Thyroid gland (tissue), 4 donors: Measurements from ENCODE around the gene COBLL1. TPM values are rescaled to one million over a fixed set of nuclear protein-coding genes. Genes with fewer than 3 reads are reported as not detected.

ENCODE experiments used
- DNase-seq, 2 donors: peaks; one replicate each; pipeline ENCODE4 v3.0.0-alpha.2; 2019
- H3K27ac ChIP-seq, 3 donors: fragments of 200-600 bp; sonication (generic); 1 replicate in 2 of 3; 2 replicates in 1 of 3; pipeline ENCODE4 v1.5.1; 2016 to 2019; ENCODE audit warnings: mild to moderate bottlenecking in 1 of 3, moderate library complexity in 1 of 3
- H3K27me3 ChIP-seq: fragments of 200-600 bp; sonication (generic); one replicate; pipeline ENCODE4 v1.5.1; 2019
- H3K36me3 ChIP-seq, 2 donors: fragments of 200-600 bp; sonication (generic); one replicate each; pipeline ENCODE4 v1.5.1; 2016 to 2019
- H3K4me1 ChIP-seq, 2 donors: fragments of 200-600 bp; sonication (generic); one replicate each; pipeline ENCODE4 v1.5.1; 2017 to 2019
- H3K4me3 ChIP-seq, 3 donors: fragments of 200-600 bp; sonication (generic); replicated peaks in 1 of 3; 1 replicate in 2 of 3; 2 replicates in 1 of 3; pipeline ENCODE4 v1.5.1; 2016; ENCODE audit warnings: mild to moderate bottlenecking in 1 of 3
- H3K9me3 ChIP-seq: fragments of 200-600 bp; sonication (generic); one replicate; pipeline ENCODE4 v1.5.1; 2017
- POLR2A ChIP-seq, 2 donors: fragments of 450-650 bp; IDR thresholded peaks; one replicate each; pipeline ENCODE4 v1.6.1; 2017; ENCODE audit warnings: antibody characterized with exemption in 2 of 2, mild to moderate bottlenecking in 2 of 2, moderate library complexity in 1 of 2
- WGBS, 2 donors: methylation state at CpG; one replicate each; pipeline ENCODE4 v1.1.5; 2017; 5-methylcytosine and 5-hydroxymethylcytosine counted together
- intact Hi-C: fragments of 100-400 bp; cut with DNase I; formaldehyde crosslinking; loops from one replicate; pipeline ENCODE4 v1.15.1; 2023
- total RNA-seq, 4 donors: library from RNA; depleted of rRNA; stranded (reverse); fragments of >200 nt; gene quantifications; one replicate each; pipeline ENCODE4 v1.2.3, GENCODE V29; 2016
- TF ChIP-seq, protein P1 (sequence below), 6 experiments: fragments of 200-600 bp in 3 of 6; fragments of 450-650 bp in 3 of 6; sonication (generic) in 3 of 6; IDR thresholded peaks; one replicate each; pipeline ENCODE4 v1.5.1; 2016 to 2019; ENCODE audit warnings: antibody characterized with exemption in 6 of 6, mild to moderate bottlenecking in 2 of 6, inconsistent platforms in 1 of 6, moderate library complexity in 1 of 6

The COBLL1 gene
- total RNA-seq, 4 donors from 2014 or later, result 41.8 to 90.8 (median 76.9) TPM

DNA sequence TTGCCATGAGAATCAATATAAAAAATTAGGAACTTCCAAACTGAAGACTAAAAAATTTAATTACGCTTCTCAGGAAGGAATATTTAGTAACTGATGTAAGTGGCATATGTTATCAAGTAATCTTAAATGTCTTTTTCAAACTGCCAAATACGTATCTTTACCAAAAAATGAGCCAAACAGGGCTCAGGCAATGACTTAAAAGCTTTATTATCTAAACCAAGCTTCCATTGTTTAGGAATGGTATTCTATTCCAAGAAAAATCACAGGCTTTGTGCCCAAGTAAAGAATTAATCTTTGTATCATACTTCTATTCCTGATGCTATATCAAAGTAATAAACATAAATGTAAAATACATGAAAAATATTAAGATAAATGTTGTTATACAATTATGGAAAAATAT is 148.7 kb downstream of the COBLL1 start:
- TF ChIP-seq, protein P1, sequence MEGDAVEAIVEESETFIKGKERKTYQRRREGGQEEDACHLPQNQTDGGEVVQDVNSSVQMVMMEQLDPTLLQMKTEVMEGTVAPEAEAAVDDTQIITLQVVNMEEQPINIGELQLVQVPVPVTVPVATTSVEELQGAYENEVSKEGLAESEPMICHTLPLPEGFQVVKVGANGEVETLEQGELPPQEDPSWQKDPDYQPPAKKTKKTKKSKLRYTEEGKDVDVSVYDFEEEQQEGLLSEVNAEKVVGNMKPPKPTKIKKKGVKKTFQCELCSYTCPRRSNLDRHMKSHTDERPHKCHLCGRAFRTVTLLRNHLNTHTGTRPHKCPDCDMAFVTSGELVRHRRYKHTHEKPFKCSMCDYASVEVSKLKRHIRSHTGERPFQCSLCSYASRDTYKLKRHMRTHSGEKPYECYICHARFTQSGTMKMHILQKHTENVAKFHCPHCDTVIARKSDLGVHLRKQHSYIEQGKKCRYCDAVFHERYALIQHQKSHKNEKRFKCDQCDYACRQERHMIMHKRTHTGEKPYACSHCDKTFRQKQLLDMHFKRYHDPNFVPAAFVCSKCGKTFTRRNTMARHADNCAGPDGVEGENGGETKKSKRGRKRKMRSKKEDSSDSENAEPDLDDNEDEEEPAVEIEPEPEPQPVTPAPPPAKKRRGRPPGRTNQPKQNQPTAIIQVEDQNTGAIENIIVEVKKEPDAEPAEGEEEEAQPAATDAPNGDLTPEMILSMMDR (IDR thresholded peaks at IDR 0.05), result no peak
- no peak for TF ChIP-seq POLR2A (IDR thresholded peaks at IDR 0.05)
- Histone ChIP-seq H3K27me3 (no peaks in the 10 kb centered on the region), H3K27ac (no peak overlapping the region), H3K9me3 (no peaks in the 10 kb centered on the region), H3K4me3 (no peak overlapping the region), H3K4me1 (no peaks in the 10 kb centered on the region), H3K36me3 (peaks cover 0 to 18% of the 10 kb centered on the region in 2 donors)
- intact Hi-C loops, result no loop called here
- WGBS, 2 donors, result 88 to 91% methylated on average over 2 of the region's 2 CpGs
- no peak for DNase-seq

DNA sequence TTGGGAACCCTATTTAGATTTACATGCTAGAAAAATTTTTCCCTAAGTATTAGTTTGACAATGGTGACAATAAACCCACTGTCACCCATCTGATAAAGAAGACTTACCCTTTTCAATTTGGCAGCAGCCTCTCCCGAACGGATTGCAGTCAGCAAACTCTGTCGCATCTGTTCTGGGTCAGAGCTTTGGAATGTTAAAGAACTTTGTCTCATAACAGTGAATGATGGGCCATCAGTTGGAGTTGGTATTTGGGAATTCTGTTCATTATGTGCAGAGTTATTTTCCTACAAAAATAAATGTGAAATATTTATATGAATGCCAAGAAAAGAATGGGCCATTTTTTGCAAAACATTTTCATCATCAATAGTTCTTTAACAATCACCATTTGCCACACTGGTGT is 149.5 kb downstream of the COBLL1 start:
- H3K36me3 ChIP-seq, result peaks cover 0 to 18% of the 10 kb centered on the region in 2 donors
- H3K4me1 ChIP-seq, result no peaks in the 10 kb centered on the region
- TF ChIP-seq POLR2A (IDR thresholded peaks at IDR 0.05), result no peak
- TF ChIP-seq, protein P1 (IDR thresholded peaks at IDR 0.05), result no peak
- no peak overlapping the region for H3K4me3 ChIP-seq
- H3K27me3 ChIP-seq, result no peaks in the 10 kb centered on the region
- WGBS, 2 donors, result 64 to 69% methylated on average over 3 of the region's 3 CpGs
- intact Hi-C loops, result no loop called here
- no peaks in the 10 kb centered on the region for H3K9me3 ChIP-seq
- no peak for DNase-seq
- H3K27ac ChIP-seq, result no peak overlapping the region

DNA sequence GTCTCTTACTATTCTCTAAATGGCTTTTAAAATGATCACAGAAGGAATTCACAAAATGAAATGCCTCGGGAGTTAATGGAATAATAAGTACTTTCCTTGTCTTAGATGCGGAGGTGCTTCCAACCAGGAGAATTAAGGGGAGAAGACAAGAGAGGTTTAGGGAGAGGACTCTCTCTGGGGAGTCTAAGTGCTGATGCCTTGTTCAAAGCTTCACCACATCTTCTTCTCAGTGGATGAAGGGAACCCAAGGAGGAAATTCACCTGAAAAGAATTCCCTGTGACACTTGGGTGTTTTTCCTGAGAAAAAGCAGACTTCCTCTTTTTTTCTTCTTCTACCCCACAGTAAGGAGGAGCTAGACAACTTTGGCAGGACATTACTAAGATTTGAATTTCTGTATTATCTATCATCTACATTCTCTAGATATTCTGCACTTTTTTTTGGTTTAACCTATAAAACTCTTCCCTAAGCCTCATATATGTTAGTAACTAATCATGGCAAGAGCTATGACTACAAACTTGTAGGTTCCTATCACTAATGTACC is 150.2 kb downstream of the COBLL1 start:
- H3K27me3 ChIP-seq, result no peaks in the 10 kb centered on the region
- 91 to 94% methylated on average over 2 of the region's 2 CpGs for WGBS, 2 donors
- no peak for DNase-seq
- no peak overlapping the region for H3K4me3 ChIP-seq
- intact Hi-C loops, result no loop called here
- no peaks in the 10 kb centered on the region for H3K9me3 ChIP-seq
- peaks cover 0 to 18% of the 10 kb centered on the region in 2 donors for H3K36me3 ChIP-seq
- TF ChIP-seq, protein P1 (IDR thresholded peaks at IDR 0.05), result no peak
- TF ChIP-seq POLR2A (IDR thresholded peaks at IDR 0.05), result no peak
- no peaks in the 10 kb centered on the region for H3K4me1 ChIP-seq
- no peak overlapping the region for H3K27ac ChIP-seq

- no peak for DNase-seq
- Histone ChIP-seq H3K36me3 (peaks cover 0 to 16% of the 10 kb centered on the region in 2 donors), H3K27me3 (no peaks in the 10 kb centered on the region), H3K9me3 (no peaks in the 10 kb centered on the region), H3K4me3 (no peak overlapping the region), H3K27ac (no peak overlapping the region), H3K4me1 (no peaks in the 10 kb centered on the region)
- WGBS, 2 donors, result 93 to 98% methylated on average over 2 of the region's 2 CpGs
- TF ChIP-seq POLR2A (IDR thresholded peaks at IDR 0.05), result no peak
- TF ChIP-seq, protein P1 (IDR thresholded peaks at IDR 0.05), result no peak
- intact Hi-C loops, result no loop called here
Observed at GRCh38 chr2:164690361-164690760, 151.3 kb downstream of the COBLL1 start.

- Histone ChIP-seq H3K27me3 (no peaks in the 10 kb centered on the region), H3K4me3 (no peak overlapping the region), H3K36me3 (peaks cover 0 to 5% of the 10 kb centered on the region in 2 donors), H3K27ac (no peak overlapping the region), H3K9me3 (no peaks in the 10 kb centered on the region), H3K4me1 (no peaks in the 10 kb centered on the region)
- WGBS, 2 donors, result 85 to 91% methylated on average over 1 of the region's 1 CpG
- no peak for DNase-seq
- no peak for TF ChIP-seq POLR2A (IDR thresholded peaks at IDR 0.05)
- TF ChIP-seq, protein P1 (IDR thresholded peaks at IDR 0.05), result no peak
- intact Hi-C loops, result no loop called here
Observed at GRCh38 chr2:164688896-164689419, 152.7 kb downstream of the COBLL1 start.
